SK-N-SH (cell line): Measurements from ENCODE around the gene NRDE2.

Experiments used
- CTCF ChIP-seq: fragments of 200-600 bp; sonication (generic); IDR thresholded peaks from 2 replicates; pipeline ENCODE4 v1.6.1; 2017; ENCODE audit warnings: antibody characterized with exemption, mild to moderate bottlenecking, moderate library complexity
- ELF1 ChIP-seq: IDR thresholded peaks from 2 replicates; pipeline ENCODE4 v1.4.0; 2012
- EZH2phosphoT487 ChIP-seq: fragments of 200-600 bp; sonication (generic); IDR thresholded peaks from 2 replicates; pipeline ENCODE4 v1.6.1; 2017; ENCODE audit warnings: low read depth, mixed run types, mild to moderate bottlenecking, antibody characterized with exemption, moderate library complexity, borderline replicate concordance
- FOXJ3 ChIP-seq: sonication (generic); formaldehyde crosslinking; IDR thresholded peaks from 2 replicates; pipeline ENCODE4 v1.5.1; 2020; ENCODE audit warnings: mild to moderate bottlenecking, missing genetic modification reagents
- MXI1 ChIP-seq: IDR thresholded peaks from 2 replicates; pipeline ENCODE4 v1.6.1; 2012; ENCODE audit warnings: mild to moderate bottlenecking, low read depth, low read length, improper control_type of control experiment
- RAD21 ChIP-seq: IDR thresholded peaks from 2 replicates; pipeline ENCODE4 v1.6.1; 2012; ENCODE audit warnings: mild to moderate bottlenecking, low read length
- REST ChIP-seq: IDR thresholded peaks from 2 replicates; pipeline ENCODE4 v1.6.1; 2012; ENCODE audit warnings: mild to moderate bottlenecking, low read depth, low read length, moderate library complexity
- SMC3 ChIP-seq: IDR thresholded peaks from 2 replicates; pipeline ENCODE4 v1.6.1; 2012; ENCODE audit warnings: low read depth, low read length, improper control_type of control experiment
- TAF1 ChIP-seq: IDR thresholded peaks from 2 replicates; pipeline ENCODE4 v1.6.1; 2012; ENCODE audit warnings: low read depth, mild to moderate bottlenecking, low read length, moderate library complexity, borderline replicate concordance
- USF2 ChIP-seq: fragments of 150-350 bp; IDR thresholded peaks from 2 replicates; pipeline ENCODE4 v1.6.1; 2017; ENCODE audit warnings: antibody characterized with exemption, low read length, low read depth, borderline replicate concordance
- ZBTB33 ChIP-seq: IDR thresholded peaks from 2 replicates; pipeline ENCODE4 v1.4.0; 2012; ENCODE audit warnings: low read depth, borderline replicate concordance

GRCh38 chr14:90368946-90369721 lies 37.4 kb upstream of the NRDE2 start:
- TF ChIP-seq ZBTB33 (no peak), SMC3 (no peak), TAF1 (no peak), EZH2phosphoT487 (no peak), USF2 (no peak), CTCF (peak; percentile 27), MXI1 (no peak), FOXJ3 (CRISPR knock-in tag) (no peak), REST (no peak), RAD21 (peak; percentile 57), ELF1 (no peak)
